ENCODE results near the gene KBTBD13.

- TF ChIP-seq, protein P1, sequence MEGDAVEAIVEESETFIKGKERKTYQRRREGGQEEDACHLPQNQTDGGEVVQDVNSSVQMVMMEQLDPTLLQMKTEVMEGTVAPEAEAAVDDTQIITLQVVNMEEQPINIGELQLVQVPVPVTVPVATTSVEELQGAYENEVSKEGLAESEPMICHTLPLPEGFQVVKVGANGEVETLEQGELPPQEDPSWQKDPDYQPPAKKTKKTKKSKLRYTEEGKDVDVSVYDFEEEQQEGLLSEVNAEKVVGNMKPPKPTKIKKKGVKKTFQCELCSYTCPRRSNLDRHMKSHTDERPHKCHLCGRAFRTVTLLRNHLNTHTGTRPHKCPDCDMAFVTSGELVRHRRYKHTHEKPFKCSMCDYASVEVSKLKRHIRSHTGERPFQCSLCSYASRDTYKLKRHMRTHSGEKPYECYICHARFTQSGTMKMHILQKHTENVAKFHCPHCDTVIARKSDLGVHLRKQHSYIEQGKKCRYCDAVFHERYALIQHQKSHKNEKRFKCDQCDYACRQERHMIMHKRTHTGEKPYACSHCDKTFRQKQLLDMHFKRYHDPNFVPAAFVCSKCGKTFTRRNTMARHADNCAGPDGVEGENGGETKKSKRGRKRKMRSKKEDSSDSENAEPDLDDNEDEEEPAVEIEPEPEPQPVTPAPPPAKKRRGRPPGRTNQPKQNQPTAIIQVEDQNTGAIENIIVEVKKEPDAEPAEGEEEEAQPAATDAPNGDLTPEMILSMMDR (IDR thresholded peaks at IDR 0.05): no peak
- TF ChIP-seq POLR2A (IDR thresholded peaks at IDR 0.05): no peak
These were observed 17.2 kb upstream of the KBTBD13 start for GRCh38 chr15:65059369-65059750.
